NCI-H2171 (cell line): ENCODE data around the gene PLXDC1.
"Not testable (repeated sequence)": the region's sequence is repeated elsewhere in the genome, so short reads cannot be mapped to it uniquely, and the experiment has no call there.

Experiments
- DNase-seq: peaks from one replicate; lab custom pipeline; 2025; lab: John Stamatoyannopoulos, UW

PLXDC1 gene

GRCh38 chr17:39063681-39064069 lies 87.8 kb downstream of the PLXDC1 start:
- no peak for DNase-seq

DNA sequence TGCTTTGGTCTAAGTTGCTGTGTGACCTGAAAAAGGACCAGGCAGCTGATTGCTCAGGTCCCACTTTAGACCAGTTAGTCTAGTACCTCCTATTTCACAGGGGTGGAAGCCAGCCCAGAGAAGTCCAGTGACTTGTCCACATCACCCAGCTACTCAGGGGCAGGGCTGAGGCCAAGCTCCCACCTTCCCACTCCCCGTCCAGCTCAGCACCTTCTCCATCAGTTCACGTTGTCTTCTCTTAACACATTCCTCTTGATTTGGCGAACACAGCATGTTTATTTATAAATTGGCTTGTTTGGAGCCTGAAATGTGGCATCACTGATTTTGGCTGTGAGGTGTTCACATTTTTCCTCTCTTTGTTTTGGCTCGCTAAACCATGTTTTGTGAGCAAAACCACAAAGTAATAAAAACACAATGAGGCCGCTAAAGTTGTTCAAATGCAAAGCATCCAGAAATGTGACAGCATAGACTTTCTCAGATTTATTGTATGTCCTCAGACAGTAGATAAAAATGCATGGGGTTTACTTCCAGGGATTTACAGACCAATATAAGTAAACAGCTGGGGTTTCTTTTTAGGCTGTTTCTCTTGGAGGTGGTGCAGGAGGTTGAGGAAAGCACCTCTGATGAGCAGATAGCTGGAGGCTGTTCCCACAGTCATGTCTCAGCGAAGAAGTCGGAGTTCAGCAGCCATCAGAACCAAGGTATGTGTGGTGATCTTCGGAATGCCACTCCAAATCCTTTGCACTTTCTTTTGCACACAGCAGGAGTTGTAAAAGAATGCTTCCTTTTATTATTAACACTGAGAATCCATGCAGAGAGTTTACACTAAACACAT lies 88.4 kb downstream of the PLXDC1 start:
- no peak for DNase-seq

- no peak for DNase-seq
Measured at GRCh38 chr17:39058524-39058923, 92.9 kb downstream of the PLXDC1 start.

DNA sequence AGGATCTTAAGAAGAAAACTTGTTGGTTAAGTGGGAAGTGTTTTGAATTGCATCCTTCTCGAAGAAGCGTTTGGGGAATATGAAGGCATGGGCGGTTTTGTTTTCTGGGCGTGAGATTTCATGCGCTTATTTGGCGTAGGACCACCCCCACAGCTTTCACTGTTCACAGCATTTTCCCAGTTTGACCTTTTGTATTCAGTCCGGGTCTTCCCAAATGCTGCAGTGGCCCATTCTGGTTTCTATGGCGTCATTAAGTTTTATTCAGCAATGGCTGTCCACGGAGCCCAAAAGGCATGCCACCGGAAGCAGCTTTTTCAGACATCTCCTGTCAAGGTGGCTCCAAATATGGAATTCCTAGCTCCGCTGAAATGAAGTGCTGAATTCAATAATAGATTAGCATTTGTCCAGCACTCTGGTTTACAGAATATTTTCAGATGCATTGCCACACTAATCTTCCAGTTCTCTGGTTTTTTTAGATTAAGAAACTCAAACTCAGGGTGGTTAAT lies 93.7 kb downstream of the PLXDC1 start:
- no peak for DNase-seq

DNA sequence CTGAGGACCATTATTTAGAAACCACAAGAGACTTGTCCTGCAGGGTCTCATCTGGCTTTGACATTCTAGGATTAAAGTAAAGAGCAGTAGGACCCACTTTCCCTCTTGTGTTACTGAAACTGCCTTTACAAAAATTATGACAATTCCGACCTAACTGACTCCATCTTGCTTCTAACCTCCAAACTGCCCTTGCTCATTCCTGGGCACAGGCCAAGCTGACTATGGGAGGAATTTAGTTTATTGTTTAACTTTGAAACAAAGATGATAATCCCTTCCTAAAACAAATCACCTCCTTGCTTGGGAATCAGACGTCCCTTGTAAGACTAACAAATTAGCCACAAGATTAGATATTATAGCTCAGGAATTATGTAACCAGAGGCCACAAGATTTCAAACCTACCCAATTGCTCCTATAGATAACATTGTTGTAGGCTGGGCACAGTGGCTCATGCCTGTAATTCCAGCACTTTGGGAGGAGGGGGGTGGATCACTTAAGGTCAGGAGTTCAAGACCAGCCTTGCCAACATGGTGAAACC lies 97.3 kb downstream of the PLXDC1 start:
- no peak for DNase-seq

DNA sequence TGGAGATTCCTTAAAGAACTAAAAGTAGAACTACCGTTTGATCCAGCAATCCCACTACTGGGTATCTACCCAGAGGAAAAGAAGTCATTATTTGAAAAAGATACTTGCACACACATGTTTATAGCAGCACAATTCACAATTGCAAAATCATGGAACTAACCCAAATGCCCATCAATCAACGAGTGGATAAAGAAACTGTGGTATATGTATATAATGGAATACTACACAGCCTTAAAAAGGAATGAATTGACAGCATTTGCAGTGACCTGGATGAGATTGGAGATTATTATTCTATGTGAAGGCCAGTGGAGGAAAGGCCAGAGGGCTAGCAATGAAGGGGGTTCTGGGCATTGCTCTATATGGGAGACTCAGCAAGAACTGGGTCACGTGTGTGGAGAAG lies 99.0 kb downstream of the PLXDC1 start:
- DNase-seq, result not testable (repeated sequence)

GRCh38 chr17:39051001-39051585 lies 100.3 kb downstream of the PLXDC1 start:
- DNase-seq, result no peak

GRCh38 chr17:39045948-39046679 lies 105.3 kb downstream of the PLXDC1 start:
- no peak for DNase-seq

GRCh38 chr17:39036009-39036408 lies 115.4 kb downstream of the PLXDC1 start:
- no peak for DNase-seq

- not testable (repeated sequence) for DNase-seq
Measured at GRCh38 chr17:39035578-39035977, 115.9 kb downstream of the PLXDC1 start.

- DNase-seq, result no peak
Measured at GRCh38 chr17:39028690-39029089, 122.7 kb downstream of the PLXDC1 start.

GRCh38 chr17:39027455-39028035 lies 123.9 kb downstream of the PLXDC1 start:
- no peak for DNase-seq

GRCh38 chr17:39026980-39027451 lies 124.4 kb downstream of the PLXDC1 start:
- peak; percentile 54 for DNase-seq

GRCh38 chr17:39026346-39026745 lies 125.1 kb downstream of the PLXDC1 start:
- DNase-seq, result not testable (repeated sequence)

DNA sequence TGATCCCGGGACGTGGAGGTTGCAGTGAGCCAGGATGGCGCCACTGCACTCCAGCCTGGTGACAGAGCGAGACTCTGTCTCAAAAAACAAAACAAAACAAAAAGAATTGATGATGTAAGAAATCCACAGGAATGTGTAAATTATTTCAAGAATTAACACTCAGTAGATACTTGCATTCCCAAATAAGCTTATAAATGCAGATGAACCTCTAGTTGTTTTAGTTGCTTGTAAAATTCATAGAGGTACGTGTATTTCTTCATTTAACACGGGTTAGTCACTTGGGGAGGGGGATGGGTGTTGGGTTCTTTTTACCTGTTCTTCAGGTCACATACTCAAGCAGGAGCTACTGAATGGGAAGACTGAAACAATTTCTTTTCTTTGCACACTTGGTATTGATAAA lies 128.5 kb downstream of the PLXDC1 start:
- no peak for DNase-seq

DNA sequence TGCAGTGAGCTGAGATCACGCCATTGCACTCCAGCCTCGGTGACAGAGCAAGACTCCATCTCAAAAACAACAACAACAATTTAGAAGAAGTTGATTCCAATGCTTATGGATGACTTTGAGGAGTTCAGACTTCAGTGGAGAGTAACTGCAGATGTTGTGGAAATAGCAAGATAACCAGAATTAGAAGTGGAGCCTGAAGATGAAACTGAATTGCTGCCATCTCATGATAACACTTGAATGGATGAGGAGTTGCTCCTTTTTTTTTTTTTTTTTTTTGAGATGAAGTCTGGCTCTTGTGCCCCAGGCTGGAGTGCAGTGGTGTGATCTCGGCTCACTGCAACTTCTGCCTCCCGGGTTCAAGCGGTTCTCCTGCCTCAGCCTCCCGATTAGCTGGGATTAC lies 131.4 kb downstream of the PLXDC1 start:
- not testable (repeated sequence) for DNase-seq

GRCh38 chr17:39018267-39019134 lies 132.9 kb downstream of the PLXDC1 start:
- no peak for DNase-seq

GRCh38 chr17:39016193-39017153 lies 135.0 kb downstream of the PLXDC1 start:
- no peak for DNase-seq

- DNase-seq, result no peak
Measured at GRCh38 chr17:39015546-39015935, 135.9 kb downstream of the PLXDC1 start.
